Occipital lobe (tissue), 2 donors: ENCODE measurements around the gene INPP4B. TPM values are rescaled to one million over a fixed set of nuclear protein-coding genes. Genes with fewer than 3 reads are reported as not detected.

Experiments
- DNase-seq: peaks from one replicate; lab custom pipeline; 2025; lab: John Stamatoyannopoulos, UW
- total RNA-seq: library from RNA; depleted of rRNA; stranded (reverse); fragments of >200 nt; gene quantifications from one replicate; pipeline ENCODE4 v1.2.3, GENCODE V29; 2014

The INPP4B gene
- total RNA-seq, 1 donor from 2014 or later = 6.7 TPM

- DNase-seq = no peak
Measured at GRCh38 chr4:142243255-142243654, 602.8 kb downstream of the INPP4B start.

GRCh38 chr4:142242156-142242555, 603.9 kb downstream of the INPP4B start:
- no peak for DNase-seq

GRCh38 chr4:142238589-142238988, 607.5 kb downstream of the INPP4B start:
- no peak for DNase-seq

- no peak for DNase-seq
Measured at GRCh38 chr4:142236268-142236667, 609.8 kb downstream of the INPP4B start.

- DNase-seq = no peak
Measured at GRCh38 chr4:142231787-142232186, 614.3 kb downstream of the INPP4B start.

- no peak for DNase-seq
Measured at GRCh38 chr4:142230991-142231390, 615.1 kb downstream of the INPP4B start.

- no peak for DNase-seq
Measured at GRCh38 chr4:142226014-142226413, 620.1 kb downstream of the INPP4B start.

GRCh38 chr4:142222127-142222526, 624.0 kb downstream of the INPP4B start:
- no peak for DNase-seq

GRCh38 chr4:142218726-142219125, 627.4 kb downstream of the INPP4B start:
- DNase-seq = no peak

- DNase-seq = no peak
Measured at GRCh38 chr4:142211444-142211843, 634.7 kb downstream of the INPP4B start.

GRCh38 chr4:142203505-142203904, 642.6 kb downstream of the INPP4B start:
- DNase-seq = no peak

GRCh38 chr4:142202404-142203332, 643.4 kb downstream of the INPP4B start:
- no peak for DNase-seq

- DNase-seq = no peak
Measured at GRCh38 chr4:142201041-142201440, 645.1 kb downstream of the INPP4B start.

- no peak for DNase-seq
Measured at GRCh38 chr4:142194905-142195304, 651.2 kb downstream of the INPP4B start.

- DNase-seq = no peak
Measured at GRCh38 chr4:142191901-142192300, 654.2 kb downstream of the INPP4B start.

GRCh38 chr4:142181021-142181420, 665.1 kb downstream of the INPP4B start:
- no peak for DNase-seq

- DNase-seq = no peak
Measured at GRCh38 chr4:142169216-142169615, 676.9 kb downstream of the INPP4B start.

GRCh38 chr4:142168181-142168580, 677.9 kb downstream of the INPP4B start:
- DNase-seq = no peak

GRCh38 chr4:142164767-142165500, 681.2 kb downstream of the INPP4B start:
- no peak for DNase-seq

- DNase-seq = no peak
Measured at GRCh38 chr4:142161086-142161485, 685.0 kb downstream of the INPP4B start.

- no peak for DNase-seq
Measured at GRCh38 chr4:142160509-142160908, 685.6 kb downstream of the INPP4B start.

- no peak for DNase-seq
Measured at GRCh38 chr4:142158980-142159379, 687.1 kb downstream of the INPP4B start.

GRCh38 chr4:142156256-142156655, 689.8 kb downstream of the INPP4B start:
- DNase-seq = no peak
